Measurements from ENCODE around the gene CERS6.

CERS6 gene

GRCh38 chr2:168571061-168571460 lies 115.0 kb downstream of the CERS6 start:
- TF ChIP-seq CTCF (IDR thresholded peaks at IDR 0.05) = no peak

- TF ChIP-seq CTCF (IDR thresholded peaks at IDR 0.05) = no peak
These were observed 117.2 kb downstream of the CERS6 start for GRCh38 chr2:168573128-168573903.

- no peak for TF ChIP-seq CTCF (IDR thresholded peaks at IDR 0.05)
These were observed 119.0 kb downstream of the CERS6 start for GRCh38 chr2:168574856-168575630.

GRCh38 chr2:168577885-168578284 lies 121.8 kb downstream of the CERS6 start:
- TF ChIP-seq CTCF (IDR thresholded peaks at IDR 0.05) = no peak

GRCh38 chr2:168583064-168583709 lies 127.1 kb downstream of the CERS6 start:
- TF ChIP-seq CTCF (IDR thresholded peaks at IDR 0.05) = no peak

GRCh38 chr2:168583710-168584521 lies 127.8 kb downstream of the CERS6 start:
- no peak for TF ChIP-seq CTCF (IDR thresholded peaks at IDR 0.05)

GRCh38 chr2:168584911-168585310 lies 128.8 kb downstream of the CERS6 start:
- no peak for TF ChIP-seq CTCF (IDR thresholded peaks at IDR 0.05)

Measured in LNCAP (cell line).